HG03175 (cell line): ENCODE results near the gene SLC25A41.

Experiments used
- ATAC-seq: cut with Tn5 transposase; IDR thresholded peaks from one replicate; pipeline ENCODE4 v1.9.1; 2021; ENCODE audit warnings: mild to moderate bottlenecking, moderate library complexity; ENCODE audit not compliant: unreplicated experiment

Gene SLC25A41

GRCh38 chr19:6376512-6377190 is 56.9 kb downstream of the SLC25A41 start:
- ATAC-seq = no peak
